ENCODE data around the gene CTNND2.

Gene CTNND2

GRCh38 chr5:11240293-11241190, 663.7 kb downstream of the CTNND2 start:
- H3K27me3 Mint-ChIP-seq, result no peaks in the 10 kb centered on the region
- DNase-seq (no peak), ATAC-seq (no peak)
- H3K9me3 Mint-ChIP-seq, result peaks cover 13 to 19% of the 10 kb centered on the region in 2 donors
- H3K4me1 Mint-ChIP-seq, result no peaks in the 10 kb centered on the region
- H3K4me3 Mint-ChIP-seq, result no peak overlapping the region
- no peak overlapping the region for H3K27ac Mint-ChIP-seq

GRCh38 chr5:11239261-11240015, 664.8 kb downstream of the CTNND2 start:
- no peak for ATAC-seq
- no peak overlapping the region for H3K27ac Mint-ChIP-seq
- H3K4me1 Mint-ChIP-seq, result peaks cover 7% of the 10 kb centered on the region
- no peak for DNase-seq
- no peak overlapping the region for H3K4me3 Mint-ChIP-seq
- H3K9me3 Mint-ChIP-seq, result peaks cover 13 to 19% of the 10 kb centered on the region in 2 donors
- no peaks in the 10 kb centered on the region for H3K27me3 Mint-ChIP-seq

- no peak for DNase-seq
- peaks cover 19% of the 10 kb centered on the region for H3K4me1 Mint-ChIP-seq
- no peak overlapping the region for H3K27ac Mint-ChIP-seq
- H3K9me3 Mint-ChIP-seq, result peaks cover 14 to 30% of the 10 kb centered on the region in 2 donors
- ATAC-seq, result peak; percentile 59
- H3K4me3 Mint-ChIP-seq, result no peak overlapping the region
- no peaks in the 10 kb centered on the region for H3K27me3 Mint-ChIP-seq
Observed at GRCh38 chr5:11234501-11234911, 669.7 kb downstream of the CTNND2 start.

GRCh38 chr5:11230890-11231289, 673.4 kb downstream of the CTNND2 start:
- Mint-ChIP-seq H3K9me3 (peaks cover 14 to 30% of the 10 kb centered on the region in 2 donors), H3K27ac (no peak overlapping the region), H3K27me3 (no peaks in the 10 kb centered on the region), H3K4me3 (no peak overlapping the region), H3K4me1 (peaks cover 19% of the 10 kb centered on the region)
- no peak for ATAC-seq
- DNase-seq, result no peak

- H3K27me3 Mint-ChIP-seq, result no peaks in the 10 kb centered on the region
- ATAC-seq (no peak), DNase-seq (no peak)
- H3K4me1 Mint-ChIP-seq, result no peaks in the 10 kb centered on the region
- no peak overlapping the region for H3K4me3 Mint-ChIP-seq
- H3K27ac Mint-ChIP-seq, result no peak overlapping the region
- peaks cover 5 to 19% of the 10 kb centered on the region in 2 donors for H3K9me3 Mint-ChIP-seq
Observed at GRCh38 chr5:11227064-11227463, 677.2 kb downstream of the CTNND2 start.

- Mint-ChIP-seq H3K27me3 (no peaks in the 10 kb centered on the region), H3K4me1 (no peaks in the 10 kb centered on the region), H3K27ac (no peak overlapping the region), H3K4me3 (no peak overlapping the region), H3K9me3 (no peaks in the 10 kb centered on the region)
- DNase-seq, result no peak
- ATAC-seq, result no peak
Observed at GRCh38 chr5:11224436-11225187, 679.6 kb downstream of the CTNND2 start.

GRCh38 chr5:11222169-11222568, 682.1 kb downstream of the CTNND2 start:
- no peaks in the 10 kb centered on the region for H3K9me3 Mint-ChIP-seq
- H3K4me1 Mint-ChIP-seq, result no peaks in the 10 kb centered on the region
- H3K27me3 Mint-ChIP-seq, result no peaks in the 10 kb centered on the region
- no peak for ATAC-seq
- no peak for DNase-seq
- no peak overlapping the region for H3K4me3 Mint-ChIP-seq
- H3K27ac Mint-ChIP-seq, result no peak overlapping the region

- Mint-ChIP-seq H3K4me1 (no peaks in the 10 kb centered on the region), H3K27me3 (no peaks in the 10 kb centered on the region), H3K4me3 (no peak overlapping the region), H3K27ac (no peak overlapping the region), H3K9me3 (peaks cover 0 to 7% of the 10 kb centered on the region in 2 donors)
- DNase-seq (no peak), ATAC-seq (no peak)
Observed at GRCh38 chr5:11214864-11215644, 689.2 kb downstream of the CTNND2 start.

GRCh38 chr5:11212706-11213105, 691.5 kb downstream of the CTNND2 start:
- Mint-ChIP-seq H3K9me3 (peaks cover 0 to 7% of the 10 kb centered on the region in 2 donors), H3K4me1 (no peaks in the 10 kb centered on the region), H3K27ac (no peak overlapping the region), H3K27me3 (no peaks in the 10 kb centered on the region), H3K4me3 (no peak overlapping the region)
- ATAC-seq (no peak), DNase-seq (no peak)

GRCh38 chr5:11197726-11198125, 706.5 kb downstream of the CTNND2 start:
- Mint-ChIP-seq H3K9me3 (no peaks in the 10 kb centered on the region), H3K27ac (no peak overlapping the region), H3K27me3 (no peaks in the 10 kb centered on the region), H3K4me1 (no peaks in the 10 kb centered on the region), H3K4me3 (no peak overlapping the region)
- no peak for ATAC-seq
- no peak for DNase-seq

GRCh38 chr5:11191673-11192072, 712.6 kb downstream of the CTNND2 start:
- no peak overlapping the region for H3K27ac Mint-ChIP-seq
- DNase-seq (no peak), ATAC-seq (no peak)
- no peaks in the 10 kb centered on the region for H3K27me3 Mint-ChIP-seq
- no peak overlapping the region for H3K4me3 Mint-ChIP-seq
- no peaks in the 10 kb centered on the region for H3K4me1 Mint-ChIP-seq
- no peaks in the 10 kb centered on the region for H3K9me3 Mint-ChIP-seq

GRCh38 chr5:11182441-11183080, 721.7 kb downstream of the CTNND2 start:
- no peak for DNase-seq
- Mint-ChIP-seq H3K27ac (no peak overlapping the region), H3K9me3 (peaks cover 0 to 7% of the 10 kb centered on the region in 2 donors), H3K4me3 (no peak overlapping the region), H3K27me3 (no peaks in the 10 kb centered on the region), H3K4me1 (no peaks in the 10 kb centered on the region)
- ATAC-seq, result no peak

- Mint-ChIP-seq H3K4me1 (no peaks in the 10 kb centered on the region), H3K27ac (no peak overlapping the region), H3K9me3 (peaks cover 0 to 7% of the 10 kb centered on the region in 2 donors), H3K4me3 (no peak overlapping the region), H3K27me3 (no peaks in the 10 kb centered on the region)
- no peak for DNase-seq
- ATAC-seq, result no peak
Observed at GRCh38 chr5:11181940-11182339, 722.3 kb downstream of the CTNND2 start.

GRCh38 chr5:11180890-11181289, 723.4 kb downstream of the CTNND2 start:
- ATAC-seq (no peak), DNase-seq (no peak)
- Mint-ChIP-seq H3K27me3 (peaks cover 7% of the 10 kb centered on the region), H3K4me1 (no peaks in the 10 kb centered on the region), H3K4me3 (no peak overlapping the region), H3K27ac (no peak overlapping the region), H3K9me3 (peaks cover 0 to 7% of the 10 kb centered on the region in 2 donors)

Measured in stimulated activated naive CD8-positive, alpha-beta T cell treated with anti-CD3 and anti-CD28 coated beads, Interleukin-15, amount 100 ng/mL, for 72 hours (primary cell).